Hepatocyte (in vitro differentiated cells): ENCODE measurements around the gene PPM1A. TPM values are rescaled to one million over a fixed set of nuclear protein-coding genes. Genes with fewer than 3 reads are reported as not detected.

Experiments
- DNase-seq: peaks from one replicate; pipeline ENCODE4 v3.0.0-alpha.2; 2016; ENCODE audit warnings: low spot score
- H2AFZ ChIP-seq: fragments of 200-600 bp; sonication (generic); 2 replicates; pipeline ENCODE4 v1.6.0; 2016; ENCODE audit warnings: antibody characterized with exemption, mild to moderate bottlenecking
- H3K27ac ChIP-seq: fragments of 200-600 bp; sonication (generic); 2 replicates; pipeline ENCODE4 v1.5.1; 2016; ENCODE audit warnings: mild to moderate bottlenecking
- H3K27me3 ChIP-seq: fragments of 200-600 bp; sonication (generic); 2 replicates; pipeline ENCODE4 v1.6.1; 2016
- H3K36me3 ChIP-seq: fragments of 200-600 bp; sonication (generic); replicated peaks from 2 replicates; pipeline ENCODE4 v1.5.1; 2016; ENCODE audit warnings: low read depth; ENCODE audit not compliant: insufficient read depth
- H3K4me1 ChIP-seq: fragments of 200-600 bp; sonication (generic); 2 replicates; pipeline ENCODE4 v1.5.1; 2016; ENCODE audit warnings: mild to moderate bottlenecking, moderate library complexity; ENCODE audit not compliant: insufficient read depth
- H3K4me2 ChIP-seq: fragments of 200-600 bp; sonication (generic); 2 replicates; pipeline ENCODE4 v1.6.0; 2016
- H3K4me3 ChIP-seq: fragments of 200-600 bp; sonication (generic); 2 replicates; pipeline ENCODE4 v1.5.1; 2016; ENCODE audit warnings: mild to moderate bottlenecking
- H3K79me2 ChIP-seq: fragments of 200-600 bp; sonication (generic); 2 replicates; pipeline ENCODE4 v1.6.0; 2017; ENCODE audit warnings: mild to moderate bottlenecking
- H3K9me2 ChIP-seq: fragments of 200-600 bp; sonication (generic); replicated peaks from 2 replicates; pipeline ENCODE4 v1.6.0; 2017; ENCODE audit warnings: mild to moderate bottlenecking; ENCODE audit not compliant: insufficient read depth
- H3K9me3 ChIP-seq: fragments of 200-600 bp; sonication (generic); 2 replicates; pipeline ENCODE4 v1.5.1; 2016; ENCODE audit warnings: low read depth, mild to moderate bottlenecking
- H4K20me1 ChIP-seq: fragments of 200-600 bp; sonication (generic); 2 replicates; pipeline ENCODE4 v1.6.0; 2016; ENCODE audit warnings: mild to moderate bottlenecking; ENCODE audit not compliant: insufficient read depth, poor library complexity, severe bottlenecking
- EZH2 ChIP-seq: fragments of 200-600 bp; sonication (generic); IDR thresholded peaks from 2 replicates; pipeline ENCODE4 v1.6.1; 2016; ENCODE audit warnings: antibody characterized with exemption, mild to moderate bottlenecking, borderline replicate concordance
- EZH2phosphoT487 ChIP-seq: fragments of 200-600 bp; sonication (generic); IDR thresholded peaks from one replicate; pipeline ENCODE4 v1.6.1; 2018; ENCODE audit warnings: antibody characterized with exemption, mild to moderate bottlenecking, low read depth, moderate library complexity; ENCODE audit not compliant: unreplicated experiment, severe bottlenecking
- WGBS: methylation state at CpG from one replicate; pipeline ENCODE4 v1.1.6; 2016; ENCODE audit warnings: low lambda C conversion rate; ENCODE audit errors: missing lambda C conversion rate; 5-methylcytosine and 5-hydroxymethylcytosine counted together
- polyA plus RNA-seq: library from polyadenylated mRNA; unstranded; fragments of >200 nt; fragmentation: Nextera tagmentation; extraction: Ambion mirVana; gene quantifications from 2 replicates; pipeline ENCODE4 v1.2.1, GENCODE V29; 2016
- total RNA-seq: library from RNA; depleted of rRNA; stranded (reverse); fragments of >200 nt; gene quantifications from 2 replicates; pipeline ENCODE4 v1.2.3, GENCODE V29; 2014
- TF ChIP-seq, protein P1 (sequence below): fragments of 200-600 bp; sonication (generic); IDR thresholded peaks from 2 replicates; pipeline ENCODE4 v1.5.1; 2016; ENCODE audit warnings: antibody characterized with exemption, mild to moderate bottlenecking; ENCODE audit not compliant: poor library complexity

Gene PPM1A
- total and polyA plus RNA-seq, 2 experiments from 2014 or later: 24.2 to 41.7 TPM

DNA sequence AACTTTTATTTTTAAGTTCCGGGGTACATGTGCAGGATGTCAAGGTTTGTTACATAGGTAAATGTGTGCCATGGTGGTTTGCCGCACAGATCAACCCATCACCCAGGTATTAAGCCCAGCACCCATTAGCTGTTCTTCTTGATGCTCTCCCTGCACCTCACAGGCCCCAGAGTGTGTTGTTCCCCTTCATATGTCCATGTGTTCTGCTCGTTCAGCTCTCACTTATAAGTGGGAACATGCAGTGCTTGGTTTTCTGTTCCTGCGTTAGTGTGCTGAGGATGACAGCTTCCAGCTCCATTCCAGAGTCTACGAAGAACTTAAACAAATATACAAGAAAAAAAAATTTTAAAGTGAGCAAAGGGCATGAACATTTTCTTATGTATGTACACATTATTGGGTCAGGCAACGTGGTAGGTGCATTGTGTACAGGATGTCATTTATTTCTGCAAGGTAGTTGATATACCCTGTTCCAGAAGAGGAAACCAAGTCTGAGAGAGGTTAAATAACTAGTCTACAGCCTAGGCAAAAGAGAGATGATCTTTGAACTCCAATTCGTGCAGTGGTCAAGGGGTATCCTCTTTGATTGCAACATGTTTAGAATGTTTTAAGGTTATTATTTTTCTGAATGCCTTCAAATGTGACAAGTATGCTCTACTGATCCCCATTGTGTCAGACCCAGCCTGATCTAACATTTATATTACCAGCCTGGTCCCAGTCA, 8.7 kb upstream of the PPM1A start:
- H2AFZ ChIP-seq: no peak overlapping the region
- no peaks in the 10 kb centered on the region for H3K4me1 ChIP-seq
- no peak for DNase-seq
- H4K20me1 ChIP-seq: no peaks in the 10 kb centered on the region
- 73% methylated on average over 7 of the region's 7 CpGs for WGBS
- no peaks in the 10 kb centered on the region for H3K9me3 ChIP-seq
- H3K4me3 ChIP-seq: no peak overlapping the region
- H3K9me2 ChIP-seq: no peaks in the 10 kb centered on the region
- no peaks in the 10 kb centered on the region for H3K27me3 ChIP-seq
- H3K4me2 ChIP-seq: no peak overlapping the region
- no peak overlapping the region for H3K27ac ChIP-seq
- TF ChIP-seq, protein P1, sequence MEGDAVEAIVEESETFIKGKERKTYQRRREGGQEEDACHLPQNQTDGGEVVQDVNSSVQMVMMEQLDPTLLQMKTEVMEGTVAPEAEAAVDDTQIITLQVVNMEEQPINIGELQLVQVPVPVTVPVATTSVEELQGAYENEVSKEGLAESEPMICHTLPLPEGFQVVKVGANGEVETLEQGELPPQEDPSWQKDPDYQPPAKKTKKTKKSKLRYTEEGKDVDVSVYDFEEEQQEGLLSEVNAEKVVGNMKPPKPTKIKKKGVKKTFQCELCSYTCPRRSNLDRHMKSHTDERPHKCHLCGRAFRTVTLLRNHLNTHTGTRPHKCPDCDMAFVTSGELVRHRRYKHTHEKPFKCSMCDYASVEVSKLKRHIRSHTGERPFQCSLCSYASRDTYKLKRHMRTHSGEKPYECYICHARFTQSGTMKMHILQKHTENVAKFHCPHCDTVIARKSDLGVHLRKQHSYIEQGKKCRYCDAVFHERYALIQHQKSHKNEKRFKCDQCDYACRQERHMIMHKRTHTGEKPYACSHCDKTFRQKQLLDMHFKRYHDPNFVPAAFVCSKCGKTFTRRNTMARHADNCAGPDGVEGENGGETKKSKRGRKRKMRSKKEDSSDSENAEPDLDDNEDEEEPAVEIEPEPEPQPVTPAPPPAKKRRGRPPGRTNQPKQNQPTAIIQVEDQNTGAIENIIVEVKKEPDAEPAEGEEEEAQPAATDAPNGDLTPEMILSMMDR: no peak
- TF ChIP-seq EZH2: no peak
- no peak for TF ChIP-seq EZH2phosphoT487
- H3K79me2 ChIP-seq: no peaks in the 10 kb centered on the region
- no peaks in the 10 kb centered on the region for H3K36me3 ChIP-seq

DNA sequence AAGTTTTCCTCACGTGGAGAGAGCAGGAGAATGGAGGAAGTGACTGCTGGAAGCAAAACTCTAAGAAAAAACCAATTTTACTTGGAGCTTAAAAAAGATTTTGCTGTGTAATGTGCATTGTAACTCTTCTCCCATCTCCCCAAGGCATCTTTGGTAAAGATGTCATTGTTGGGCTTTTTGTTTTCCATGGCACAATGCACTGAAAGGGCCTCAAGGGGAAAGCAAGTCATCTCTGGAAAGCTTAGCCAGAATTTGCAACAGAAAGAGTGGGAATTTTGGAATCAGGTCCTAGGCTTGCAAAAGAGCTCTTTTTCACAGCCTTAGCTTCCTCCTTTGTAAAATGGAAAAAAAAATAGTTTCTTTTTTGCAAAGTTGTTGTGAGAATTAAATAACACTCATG, 7.9 kb upstream of the PPM1A start:
- 73% methylated on average over 1 of the region's 1 CpG for WGBS
- H3K27ac ChIP-seq: no peak overlapping the region

DNA sequence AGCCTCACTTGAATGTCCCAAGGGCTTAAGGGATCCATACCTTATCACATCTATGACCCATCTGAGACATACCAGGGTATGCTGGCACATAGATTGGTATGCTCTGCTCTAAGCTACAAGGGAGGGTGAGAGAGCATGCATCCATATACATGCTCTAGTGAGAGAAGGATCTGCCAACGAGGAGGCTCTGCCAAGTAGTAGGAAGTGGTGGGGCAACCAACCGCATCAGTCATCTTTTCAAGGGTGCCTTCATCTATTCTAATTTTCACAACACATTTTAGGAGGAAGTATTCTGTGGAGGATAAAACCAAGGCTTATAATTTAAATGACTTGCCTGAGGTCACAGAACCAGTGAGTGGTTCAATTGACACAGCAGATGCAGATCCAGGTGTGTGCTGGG, 6.6 kb upstream of the PPM1A start:
- H3K4me2 ChIP-seq: no peak overlapping the region
- H4K20me1 ChIP-seq: no peaks in the 10 kb centered on the region

More for the DNA sequence above, 7.9 kb upstream of the PPM1A start:
- H3K4me3 ChIP-seq: no peak overlapping the region
- H3K79me2 ChIP-seq: no peaks in the 10 kb centered on the region
- no peaks in the 10 kb centered on the region for H3K36me3 ChIP-seq
- no peaks in the 10 kb centered on the region for H3K27me3 ChIP-seq
- no peak overlapping the region for H2AFZ ChIP-seq
- DNase-seq: no peak
- TF ChIP-seq, protein P1: no peak
- TF ChIP-seq EZH2phosphoT487 (no peak), EZH2 (no peak)
- no peaks in the 10 kb centered on the region for H3K4me1 ChIP-seq
- no peaks in the 10 kb centered on the region for H4K20me1 ChIP-seq
- no peak overlapping the region for H3K4me2 ChIP-seq
- H3K9me3 ChIP-seq: no peaks in the 10 kb centered on the region
- H3K9me2 ChIP-seq: no peaks in the 10 kb centered on the region

More for the DNA sequence above, 6.6 kb upstream of the PPM1A start:
- Histone ChIP-seq H3K9me3 (no peaks in the 10 kb centered on the region), H3K4me1 (no peaks in the 10 kb centered on the region), H3K27me3 (no peaks in the 10 kb centered on the region), H3K79me2 (no peaks in the 10 kb centered on the region), H2AFZ (no peak overlapping the region), H3K27ac (no peak overlapping the region), H3K36me3 (no peaks in the 10 kb centered on the region), H3K9me2 (no peaks in the 10 kb centered on the region), H3K4me3 (no peak overlapping the region)
- DNase-seq: no peak
- TF ChIP-seq, protein P1: no peak
- WGBS: 90% methylated on average over 2 of the region's 2 CpGs
